ENCODE measurements around the gene BCOR. TPM values are rescaled to one million over a fixed set of nuclear protein-coding genes. Genes with fewer than 3 reads are reported as not detected.

The BCOR gene
- total and polyA plus RNA-seq, 2 donors (not counting 1 experiment from before 2014, with no cell fraction given) = 3.0 to 5.8 TPM

- Histone ChIP-seq H3K36me3 (ENCODE audit: control insufficient read depth, insufficient read depth, low read length) (no peaks in the 10 kb centered on the region), H3K4me3 (replicated peaks in 1 of 4; ENCODE audit: control extremely low read depth in 1 of 4, insufficient read depth in 1 of 4, low read depth in 3 of 4, low read length in 4 of 4) (no peak overlapping the region), H3K27me3 (ENCODE audit: control insufficient read depth, insufficient read depth, low read length) (no peaks in the 10 kb centered on the region), H2AFZ (ENCODE audit: low read length) (no peak overlapping the region), H3K4me1 (ENCODE audit: control insufficient read depth, extremely low read depth, insufficient read depth, low read length) (peaks cover 30% of the 10 kb centered on the region), H4K20me1 (ENCODE audit: control insufficient read depth, extremely low read depth, insufficient read depth, low read length) (no peaks in the 10 kb centered on the region), H3K4me2 (ENCODE audit: extremely low read depth, insufficient read depth, low read length) (peak overlapping the region; percentile 59), H3K9me3 (ENCODE audit: control insufficient read depth, insufficient read depth, low read depth, low read length) (no peaks in the 10 kb centered on the region), H3K9ac (ENCODE audit: insufficient read depth, low read length) (no peak overlapping the region), H3K79me2 (ENCODE audit: control insufficient read depth, insufficient read depth, low read length) (no peaks in the 10 kb centered on the region), H3K27ac (ENCODE audit: insufficient read depth, low read length) (peak overlapping the region; percentile 16)
- TF ChIP-seq EZH2 (IDR thresholded peaks at IDR 0.05; ENCODE audit: low read length, missing control alignments) = no peak
- TF ChIP-seq, protein P1, sequence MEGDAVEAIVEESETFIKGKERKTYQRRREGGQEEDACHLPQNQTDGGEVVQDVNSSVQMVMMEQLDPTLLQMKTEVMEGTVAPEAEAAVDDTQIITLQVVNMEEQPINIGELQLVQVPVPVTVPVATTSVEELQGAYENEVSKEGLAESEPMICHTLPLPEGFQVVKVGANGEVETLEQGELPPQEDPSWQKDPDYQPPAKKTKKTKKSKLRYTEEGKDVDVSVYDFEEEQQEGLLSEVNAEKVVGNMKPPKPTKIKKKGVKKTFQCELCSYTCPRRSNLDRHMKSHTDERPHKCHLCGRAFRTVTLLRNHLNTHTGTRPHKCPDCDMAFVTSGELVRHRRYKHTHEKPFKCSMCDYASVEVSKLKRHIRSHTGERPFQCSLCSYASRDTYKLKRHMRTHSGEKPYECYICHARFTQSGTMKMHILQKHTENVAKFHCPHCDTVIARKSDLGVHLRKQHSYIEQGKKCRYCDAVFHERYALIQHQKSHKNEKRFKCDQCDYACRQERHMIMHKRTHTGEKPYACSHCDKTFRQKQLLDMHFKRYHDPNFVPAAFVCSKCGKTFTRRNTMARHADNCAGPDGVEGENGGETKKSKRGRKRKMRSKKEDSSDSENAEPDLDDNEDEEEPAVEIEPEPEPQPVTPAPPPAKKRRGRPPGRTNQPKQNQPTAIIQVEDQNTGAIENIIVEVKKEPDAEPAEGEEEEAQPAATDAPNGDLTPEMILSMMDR (conservative IDR thresholded peaks at IDR 0.05 in 1 of 2, IDR thresholded peaks at IDR 0.05 in 1 of 2; ENCODE audit: low read depth in 1 of 2, low read length in 2 of 2) = no peak
- DNase-seq (ENCODE audit: low read depth in 2 of 2) = no peak
These were observed 13.2 kb downstream of the BCOR start for GRCh38 chrX:40084471-40085101.

GRCh38 chrX:40083979-40084359 is 13.8 kb downstream of the BCOR start:
- Histone ChIP-seq H3K27me3 (ENCODE audit: control insufficient read depth, insufficient read depth, low read length) (no peaks in the 10 kb centered on the region), H3K4me3 (replicated peaks in 1 of 4; ENCODE audit: control extremely low read depth in 1 of 4, insufficient read depth in 1 of 4, low read depth in 3 of 4, low read length in 4 of 4) (peak overlapping the region in 2 of 4 experiments; percentile 35 to 53), H3K4me2 (ENCODE audit: extremely low read depth, insufficient read depth, low read length) (peak overlapping the region; percentile 68), H3K36me3 (ENCODE audit: control insufficient read depth, insufficient read depth, low read length) (no peaks in the 10 kb centered on the region), H2AFZ (ENCODE audit: low read length) (no peak overlapping the region), H3K4me1 (ENCODE audit: control insufficient read depth, extremely low read depth, insufficient read depth, low read length) (peaks cover 30% of the 10 kb centered on the region), H3K79me2 (ENCODE audit: control insufficient read depth, insufficient read depth, low read length) (no peaks in the 10 kb centered on the region), H4K20me1 (ENCODE audit: control insufficient read depth, extremely low read depth, insufficient read depth, low read length) (no peaks in the 10 kb centered on the region), H3K27ac (ENCODE audit: insufficient read depth, low read length) (no peak overlapping the region), H3K9ac (ENCODE audit: insufficient read depth, low read length) (no peak overlapping the region), H3K9me3 (ENCODE audit: control insufficient read depth, insufficient read depth, low read depth, low read length) (no peaks in the 10 kb centered on the region)
- TF ChIP-seq, protein P1 (conservative IDR thresholded peaks at IDR 0.05 in 1 of 2, IDR thresholded peaks at IDR 0.05 in 1 of 2; ENCODE audit: low read depth in 1 of 2, low read length in 2 of 2) = no peak
- no peak for TF ChIP-seq EZH2 (IDR thresholded peaks at IDR 0.05; ENCODE audit: low read length, missing control alignments)
- DNase-seq (ENCODE audit: low read depth in 2 of 2) = no peak

GRCh38 chrX:40083120-40083978 is 14.4 kb downstream of the BCOR start:
- Histone ChIP-seq H3K27me3 (ENCODE audit: control insufficient read depth, insufficient read depth, low read length) (no peaks in the 10 kb centered on the region), H4K20me1 (ENCODE audit: control insufficient read depth, extremely low read depth, insufficient read depth, low read length) (no peaks in the 10 kb centered on the region), H3K4me1 (ENCODE audit: control insufficient read depth, extremely low read depth, insufficient read depth, low read length) (peaks cover 28% of the 10 kb centered on the region), H3K36me3 (ENCODE audit: control insufficient read depth, insufficient read depth, low read length) (no peaks in the 10 kb centered on the region), H3K4me3 (replicated peaks in 1 of 4; ENCODE audit: control extremely low read depth in 1 of 4, insufficient read depth in 1 of 4, low read depth in 3 of 4, low read length in 4 of 4) (peak overlapping the region; percentile 26 to 53 (median 32)), H3K79me2 (ENCODE audit: control insufficient read depth, insufficient read depth, low read length) (no peaks in the 10 kb centered on the region), H3K9me3 (ENCODE audit: control insufficient read depth, insufficient read depth, low read depth, low read length) (no peaks in the 10 kb centered on the region), H2AFZ (ENCODE audit: low read length) (no peak overlapping the region), H3K4me2 (ENCODE audit: extremely low read depth, insufficient read depth, low read length) (peak overlapping the region; percentile 71), H3K27ac (ENCODE audit: insufficient read depth, low read length) (no peak overlapping the region), H3K9ac (ENCODE audit: insufficient read depth, low read length) (peak overlapping the region; percentile 37)
- DNase-seq (ENCODE audit: low read depth in 2 of 2) = no peak
- no peak for TF ChIP-seq EZH2 (IDR thresholded peaks at IDR 0.05; ENCODE audit: low read length, missing control alignments)
- TF ChIP-seq, protein P1 (conservative IDR thresholded peaks at IDR 0.05 in 1 of 2, IDR thresholded peaks at IDR 0.05 in 1 of 2; ENCODE audit: low read depth in 1 of 2, low read length in 2 of 2) = no peak

Data from fibroblast of lung (primary cell).